Activated B cell treated with CpG ODN at 0.5 μM for 24 hours (primary cell): Measurements from ENCODE around the gene PYROXD2. TPM values are rescaled to one million over a fixed set of nuclear protein-coding genes. Genes with fewer than 3 reads are reported as not detected.

Experiments used
- ATAC-seq: fragments of 200-7000 bp; cut with Tn5 transposase; one replicate; pipeline ENCODE4 v1.10.0; 2021; ENCODE audit warnings: low read depth, mild to moderate bottlenecking, moderate library complexity
- CTCF ChIA-PET: fragments of 350-600 bp; sonication (Branson Sonifier 250); formaldehyde crosslinking; loops from one replicate; lab custom pipeline; 2021; ENCODE audit warnings: antibody characterized with exemption; lab: Charles Lee
- POLR2A ChIA-PET: fragments of 350-600 bp; sonication (Branson Sonifier 250); formaldehyde crosslinking; loops from one replicate; lab custom pipeline; 2021; ENCODE audit warnings: antibody characterized with exemption; lab: Charles Lee
- DNase-seq: peaks from one replicate; pipeline ENCODE4 v3.0.0; 2022
- H3K27ac Mint-ChIP-seq: one replicate; pipeline ENCODE4 v1.8.0; 2020; ENCODE audit warnings: mixed read lengths
- H3K27me3 Mint-ChIP-seq: one replicate; pipeline ENCODE4 v1.8.0; 2021; ENCODE audit warnings: mixed read lengths
- H3K36me3 Mint-ChIP-seq: one replicate; pipeline ENCODE4 v1.8.0; 2021; ENCODE audit warnings: low read depth, mixed read lengths
- H3K4me1 Mint-ChIP-seq: one replicate; pipeline ENCODE4 v1.8.0; 2021; ENCODE audit warnings: mixed read lengths
- H3K4me3 Mint-ChIP-seq: one replicate; pipeline ENCODE4 v1.8.0; 2020; ENCODE audit warnings: mild to moderate bottlenecking, mixed read lengths
- H3K9me3 Mint-ChIP-seq: one replicate; pipeline ENCODE4 v1.8.0; 2020; ENCODE audit warnings: mixed read lengths
- intact Hi-C: fragments of 100-400 bp; cut with micrococcal nuclease; formaldehyde crosslinking; loops from one replicate; pipeline ENCODE4 v1.15.1; 2024
- total RNA-seq: library from RNA; stranded (reverse); gene quantifications from 2 replicates; pipeline ENCODE4 v1.2.3, GENCODE V29; 2022
- TF ChIP-seq, protein P1 (sequence below): fragments of 200-600 bp; IDR thresholded peaks from one replicate; pipeline ENCODE4 v1.8.0; 2022; ENCODE audit warnings: antibody characterized with exemption, mild to moderate bottlenecking

The PYROXD2 gene
- total RNA-seq, 1 donor from 2014 or later, result 11.4 TPM

DNA sequence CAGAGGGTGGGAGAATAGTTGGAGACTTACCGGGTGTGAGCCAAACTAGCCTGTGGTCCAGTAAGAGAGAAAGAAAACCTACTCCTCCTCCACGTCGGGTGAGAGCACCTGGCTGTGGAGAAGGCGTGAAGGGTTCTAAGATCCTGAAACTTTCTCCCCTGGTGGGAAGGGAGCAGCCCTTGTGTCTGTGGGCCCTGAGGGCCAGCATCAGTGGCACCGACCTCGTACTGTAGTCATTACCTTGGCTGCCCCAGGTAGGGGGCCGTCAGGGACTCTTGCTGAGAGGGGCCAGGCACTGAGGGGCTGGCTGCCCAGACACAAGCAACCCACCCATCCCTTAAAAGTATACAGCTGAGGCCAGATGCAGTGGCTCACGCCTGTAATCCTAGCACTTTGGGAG, 77.5 kb downstream of the PYROXD2 start:
- DNase-seq, result no peak
- H3K4me1 Mint-ChIP-seq, result peaks cover 38% of the 10 kb centered on the region
- POLR2A ChIA-PET, result no interaction called here
- H3K27ac Mint-ChIP-seq, result no peak overlapping the region
- no peaks in the 10 kb centered on the region for H3K9me3 Mint-ChIP-seq
- peaks cover 2% of the 10 kb centered on the region for H3K27me3 Mint-ChIP-seq
- CTCF ChIA-PET, result no interaction called here
- H3K36me3 Mint-ChIP-seq, result no peaks in the 10 kb centered on the region
- no peak for ATAC-seq
- TF ChIP-seq, protein P1, sequence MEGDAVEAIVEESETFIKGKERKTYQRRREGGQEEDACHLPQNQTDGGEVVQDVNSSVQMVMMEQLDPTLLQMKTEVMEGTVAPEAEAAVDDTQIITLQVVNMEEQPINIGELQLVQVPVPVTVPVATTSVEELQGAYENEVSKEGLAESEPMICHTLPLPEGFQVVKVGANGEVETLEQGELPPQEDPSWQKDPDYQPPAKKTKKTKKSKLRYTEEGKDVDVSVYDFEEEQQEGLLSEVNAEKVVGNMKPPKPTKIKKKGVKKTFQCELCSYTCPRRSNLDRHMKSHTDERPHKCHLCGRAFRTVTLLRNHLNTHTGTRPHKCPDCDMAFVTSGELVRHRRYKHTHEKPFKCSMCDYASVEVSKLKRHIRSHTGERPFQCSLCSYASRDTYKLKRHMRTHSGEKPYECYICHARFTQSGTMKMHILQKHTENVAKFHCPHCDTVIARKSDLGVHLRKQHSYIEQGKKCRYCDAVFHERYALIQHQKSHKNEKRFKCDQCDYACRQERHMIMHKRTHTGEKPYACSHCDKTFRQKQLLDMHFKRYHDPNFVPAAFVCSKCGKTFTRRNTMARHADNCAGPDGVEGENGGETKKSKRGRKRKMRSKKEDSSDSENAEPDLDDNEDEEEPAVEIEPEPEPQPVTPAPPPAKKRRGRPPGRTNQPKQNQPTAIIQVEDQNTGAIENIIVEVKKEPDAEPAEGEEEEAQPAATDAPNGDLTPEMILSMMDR, result no peak
- H3K4me3 Mint-ChIP-seq, result no peak overlapping the region
- intact Hi-C loops, result no loop called here

Other genes starting within 250 kb of the PYROXD2 start
- gene LOXL4, start 147.0 kb downstream of the PYROXD2 start, total RNA-seq, result not detected in 2 replicates
- gene HPS1, start 31.8 kb upstream of the PYROXD2 start, total RNA-seq, result 104 and 106 TPM in 2 replicates